ENCODE data around the gene ATP9B. TPM values are rescaled to one million over a fixed set of nuclear protein-coding genes. Genes with fewer than 3 reads are reported as not detected.

The ATP9B gene
- total and polyA plus RNA-seq, 9 donors, result 19.9 to 72.1 (median 43.2) TPM

- WGBS, 3 donors, result 80 to 86% (median 84%) methylated on average over 3 of the region's 3 CpGs
- Histone ChIP-seq H3K27ac (no peak overlapping the region), H3K4me1 (ENCODE audit: insufficient read depth) (peaks cover 4% of the 10 kb centered on the region), H3K36me3 (no peaks in the 10 kb centered on the region), H3K27me3 (no peaks in the 10 kb centered on the region), H3K4me3 (no peak overlapping the region), H3K9me3 (no peaks in the 10 kb centered on the region)
- intact Hi-C loops (cut with DNase I), result no loop called here
- DNase-seq, result no peak
- TF ChIP-seq EP300 (IDR thresholded peaks at IDR 0.05), result no peak
- no peak for TF ChIP-seq CTCF (IDR thresholded peaks at IDR 0.05)
- no peak for TF ChIP-seq POLR2A (IDR thresholded peaks at IDR 0.05)
Observed at GRCh38 chr18:79092874-79093273, 23.7 kb downstream of the ATP9B start.

- Histone ChIP-seq H3K36me3 (no peaks in the 10 kb centered on the region), H3K4me3 (no peak overlapping the region), H3K27ac (no peak overlapping the region), H3K9me3 (no peaks in the 10 kb centered on the region), H3K4me1 (ENCODE audit: insufficient read depth) (peaks cover 4% of the 10 kb centered on the region), H3K27me3 (no peaks in the 10 kb centered on the region)
- WGBS, 3 donors, result 90 to 94% (median 93%) methylated on average over 3 of the region's 3 CpGs
- no peak for TF ChIP-seq EP300 (IDR thresholded peaks at IDR 0.05)
- TF ChIP-seq CTCF (IDR thresholded peaks at IDR 0.05), result no peak
- no peak for TF ChIP-seq POLR2A (IDR thresholded peaks at IDR 0.05)
- intact Hi-C loops (cut with DNase I), result no loop called here
- DNase-seq, result no peak
Observed at GRCh38 chr18:79093986-79094385, 24.8 kb downstream of the ATP9B start.

GRCh38 chr18:79095216-79095615, 26.0 kb downstream of the ATP9B start:
- Histone ChIP-seq H3K4me1 (ENCODE audit: insufficient read depth) (peaks cover 4% of the 10 kb centered on the region), H3K36me3 (no peaks in the 10 kb centered on the region), H3K4me3 (no peak overlapping the region), H3K27me3 (no peaks in the 10 kb centered on the region), H3K9me3 (no peaks in the 10 kb centered on the region), H3K27ac (no peak overlapping the region)
- TF ChIP-seq POLR2A (IDR thresholded peaks at IDR 0.05) (no peak), CTCF (IDR thresholded peaks at IDR 0.05) (no peak), EP300 (IDR thresholded peaks at IDR 0.05) (no peak)
- no peak for DNase-seq
- intact Hi-C loops (cut with DNase I), result no loop called here
- WGBS, 3 donors, result 50 to 67% (median 56%) methylated on average over 1 of the region's 1 CpG

GRCh38 chr18:79100944-79101343, 31.8 kb downstream of the ATP9B start:
- no peaks in the 10 kb centered on the region for H3K4me1 ChIP-seq (ENCODE audit: insufficient read depth)
- no peaks in the 10 kb centered on the region for H3K36me3 ChIP-seq
- intact Hi-C loops (cut with DNase I), result no loop called here
- no peaks in the 10 kb centered on the region for H3K27me3 ChIP-seq
- no peak overlapping the region for H3K4me3 ChIP-seq
- H3K9me3 ChIP-seq, result no peaks in the 10 kb centered on the region
- WGBS, 3 donors, result 83 to 89% (median 85%) methylated on average over 2 of the region's 2 CpGs
- no peak for DNase-seq
- H3K27ac ChIP-seq, result no peak overlapping the region
- no peak for TF ChIP-seq POLR2A (IDR thresholded peaks at IDR 0.05)
- TF ChIP-seq CTCF (IDR thresholded peaks at IDR 0.05), result no peak
- TF ChIP-seq EP300 (IDR thresholded peaks at IDR 0.05), result no peak

- no peak for DNase-seq
- no peak overlapping the region for H3K4me3 ChIP-seq
- H3K36me3 ChIP-seq, result no peaks in the 10 kb centered on the region
- 95 to 97% (median 96%) methylated on average over 5 of the region's 5 CpGs for WGBS, 3 donors
- H3K27me3 ChIP-seq, result no peaks in the 10 kb centered on the region
- H3K9me3 ChIP-seq, result no peaks in the 10 kb centered on the region
- H3K27ac ChIP-seq, result no peak overlapping the region
- TF ChIP-seq CTCF (IDR thresholded peaks at IDR 0.05) (no peak), POLR2A (IDR thresholded peaks at IDR 0.05) (no peak), EP300 (IDR thresholded peaks at IDR 0.05) (no peak)
- intact Hi-C loops (cut with DNase I), result no loop called here
- no peaks in the 10 kb centered on the region for H3K4me1 ChIP-seq (ENCODE audit: insufficient read depth)
Observed at GRCh38 chr18:79102886-79103285, 33.7 kb downstream of the ATP9B start.

Measured in ovary (tissue), 9 donors.